ENCODE data around the gene ZNRD2. TPM values are rescaled to one million over a fixed set of nuclear protein-coding genes. Genes with fewer than 3 reads are reported as not detected.

Gene ZNRD2
- total and polyA plus RNA-seq, 2 of the 8 experiments (the other 6 are each of a cell fraction or from before 2014, with no cell fraction given) = 53.4 to 125 TPM

DNA sequence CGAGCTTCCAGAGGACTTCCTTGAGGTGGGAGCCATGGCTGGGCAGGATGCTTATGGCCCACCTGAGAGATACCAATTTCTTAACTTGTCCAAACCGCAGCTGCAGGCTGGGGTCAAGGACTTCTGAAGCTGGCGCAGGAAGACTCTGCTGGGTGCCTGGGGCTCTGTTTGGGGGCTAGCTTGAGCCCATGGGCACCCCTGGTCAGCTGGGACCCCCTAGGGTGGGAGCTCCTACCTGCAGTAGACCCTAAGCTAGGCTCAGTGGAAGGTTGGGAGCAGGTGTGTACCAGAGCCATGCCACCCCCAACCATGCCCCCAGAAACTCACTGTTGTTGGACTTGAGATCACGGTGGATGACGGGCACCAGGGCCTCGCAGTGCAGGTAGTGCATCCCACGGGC is 42.4 kb downstream of the ZNRD2 start (continued):
- TF ChIP-seq KDM5A (IDR thresholded peaks at IDR 0.05; ENCODE audit: low read length) (no peak), CREB1 (IDR thresholded peaks at IDR 0.05) (no peak), CEBPB (IDR thresholded peaks at IDR 0.05; ENCODE audit: low read depth, low read length) (no peak), MAX (IDR thresholded peaks at IDR 0.05) (no peak)
- TF ChIP-seq, protein P1, sequence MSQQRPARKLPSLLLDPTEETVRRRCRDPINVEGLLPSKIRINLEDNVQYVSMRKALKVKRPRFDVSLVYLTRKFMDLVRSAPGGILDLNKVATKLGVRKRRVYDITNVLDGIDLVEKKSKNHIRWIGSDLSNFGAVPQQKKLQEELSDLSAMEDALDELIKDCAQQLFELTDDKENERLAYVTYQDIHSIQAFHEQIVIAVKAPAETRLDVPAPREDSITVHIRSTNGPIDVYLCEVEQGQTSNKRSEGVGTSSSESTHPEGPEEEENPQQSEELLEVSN (IDR thresholded peaks at IDR 0.05) = no peak
